HCT116 (cell line): Measurements from ENCODE around the gene ONECUT3. TPM values are rescaled to one million over a fixed set of nuclear protein-coding genes. Genes with fewer than 3 reads are reported as not detected.

Source experiments
- ATAC-seq: fragments of 200-7000 bp; cut with Tn5 transposase; 2 replicates; pipeline ENCODE4 v1.9.1; 2020; ENCODE audit warnings: mild to moderate bottlenecking, moderate library complexity
- BruUV-seq: library from RNA; stranded (reverse); fragments of 400-500 nt; replicated peaks from 2 replicates; lab custom pipeline; 2021; lab: Mats Ljungman, UMichigan
- CTCF ChIA-PET: fragments of 300-600 bp; sonication (Branson Sonifier 250); formaldehyde crosslinking; loops from one replicate; lab custom pipeline; 2021; ENCODE audit warnings: antibody characterized with exemption; lab: Charles Lee
- POLR2A ChIA-PET: fragments of 300-600, 350-600 bp; sonication (Branson Sonifier 250); formaldehyde crosslinking; loops from one replicate; lab custom pipeline; 2021; ENCODE audit warnings: antibody characterized with exemption; lab: Charles Lee
- RAD21 ChIA-PET, 2 experiments: fragments of 300-600 bp; sonication (Branson Sonifier 250); formaldehyde crosslinking; loops; one replicate each; lab custom pipeline; 2023; ENCODE audit warnings: low total read pairs in 2 of 2; ENCODE audit not compliant: uncharacterized antibody in 2 of 2, unreplicated experiment in 2 of 2, low non-redundant PET in 1 of 2; lab: Charles Lee
- DNase-seq: peaks from one replicate; pipeline ENCODE4 v3.0.0-alpha.2; 2010; ENCODE audit warnings: low read depth, low spot score
- H2AFZ ChIP-seq: fragments of 200-600 bp; shearing (Covaris generic), sonication (generic); 2 replicates; pipeline ENCODE4 v1.6.1; 2017; ENCODE audit warnings: low read depth, mixed run types, mixed read lengths, antibody characterized with exemption, low read length; ENCODE audit not compliant: poor library complexity, severe bottlenecking
- H3K27ac ChIP-seq: 2 replicates; pipeline ENCODE4 v1.5.1; 2012; ENCODE audit warnings: low read depth, low read length
- H3K27me3 ChIP-seq: fragments of 200-600 bp; sonication (generic); 2 replicates; pipeline ENCODE4 v1.6.1; 2016; ENCODE audit warnings: mixed run types, low read length, mixed read lengths; ENCODE audit not compliant: insufficient read depth
- H3K36me3 ChIP-seq, 2 experiments: fragments of 200-500 bp in 1 of 2; fragments of 200-600 bp in 1 of 2; sonication (Bioruptor generic) in 1 of 2; sonication (generic) in 1 of 2; 2 replicates each; pipeline versions ENCODE4 v1.5.1 to v1.6.1; 2014 to 2016; ENCODE audit warnings: low read length in 2 of 2, inconsistent platforms in 1 of 2, mixed read lengths in 1 of 2, mixed run types in 1 of 2; ENCODE audit not compliant: insufficient read depth in 2 of 2, control insufficient read depth in 1 of 2
- H3K4me1 ChIP-seq, 2 experiments: fragments of 200-600 bp in 1 of 2; sonication (generic) in 1 of 2; 2 replicates each; pipeline versions ENCODE4 v1.5.1 to v1.6.1; 2012 to 2017; ENCODE audit warnings: low read length in 2 of 2, inconsistent platforms in 1 of 2, mild to moderate bottlenecking in 1 of 2, mixed read lengths in 1 of 2, mixed run types in 1 of 2, moderate library complexity in 1 of 2; ENCODE audit not compliant: insufficient read depth in 2 of 2, control insufficient read depth in 1 of 2
- H3K4me2 ChIP-seq: fragments of 200-600 bp; sonication (generic); 2 replicates; pipeline ENCODE4 v1.6.1; 2017; ENCODE audit warnings: mixed run types, low read length, mixed read lengths
- H3K4me3 ChIP-seq, 2 experiments: fragments of 200-600 bp in 1 of 2; sonication (generic) in 1 of 2; replicated peaks in 1 of 2; 2 replicates each; pipeline ENCODE4 v1.5.1; 2011 to 2016; ENCODE audit warnings: low read length in 2 of 2, control low read depth in 1 of 2, low read depth in 1 of 2, mild to moderate bottlenecking in 1 of 2, mixed read lengths in 1 of 2, mixed run types in 1 of 2
- H3K79me2 ChIP-seq: fragments of 200-600 bp; sonication (generic); 2 replicates; pipeline ENCODE4 v1.6.1; 2017; ENCODE audit warnings: mild to moderate bottlenecking, mixed run types, low read length, moderate library complexity, mixed read lengths; ENCODE audit not compliant: insufficient read depth
- H3K9ac ChIP-seq: fragments of 200-600 bp; sonication (generic); 2 replicates; pipeline ENCODE4 v1.6.1; 2016; ENCODE audit warnings: low read length, mixed read lengths
- H3K9me2 ChIP-seq: fragments of 200-600 bp; sonication (generic), shearing (Covaris generic); 2 replicates; pipeline ENCODE4 v1.6.1; 2017; ENCODE audit warnings: mixed run types, mild to moderate bottlenecking, moderate library complexity; ENCODE audit not compliant: insufficient read depth
- H3K9me3 ChIP-seq, 2 experiments: fragments of 200-500 bp in 1 of 2; fragments of 200-600 bp in 1 of 2; sonication (Bioruptor generic) in 1 of 2; sonication (generic) in 1 of 2; 2 replicates each; pipeline ENCODE4 v1.6.1; 2014 to 2017; ENCODE audit warnings: low read length in 2 of 2, mixed read lengths in 2 of 2, inconsistent platforms in 1 of 2, low read depth in 1 of 2, mild to moderate bottlenecking in 1 of 2, mixed run types in 1 of 2, moderate library complexity in 1 of 2; ENCODE audit not compliant: control insufficient read depth in 1 of 2, insufficient read depth in 1 of 2
- H4K20me1 ChIP-seq: fragments of 200-600 bp; sonication (generic), shearing (Covaris generic); 2 replicates; pipeline ENCODE4 v1.6.1; 2017; ENCODE audit warnings: mixed run types, mild to moderate bottlenecking, moderate library complexity; ENCODE audit not compliant: insufficient read depth
- ATF3 ChIP-seq: IDR thresholded peaks from 2 replicates; pipeline ENCODE4 v1.6.1; 2012
- CBX3 ChIP-seq: IDR thresholded peaks from 2 replicates; pipeline ENCODE4 v1.6.1; 2012; ENCODE audit warnings: low read depth
- ELF1 ChIP-seq: IDR thresholded peaks from 2 replicates; pipeline ENCODE4 v1.6.1; 2012; ENCODE audit warnings: low read depth, borderline replicate concordance
- JUND ChIP-seq: IDR thresholded peaks from 2 replicates; pipeline ENCODE4 v1.6.1; 2012
- POLR2A ChIP-seq: IDR thresholded peaks from 2 replicates; pipeline ENCODE4 v1.7.0; 2011; ENCODE audit warnings: borderline replicate concordance; ENCODE audit not compliant: insufficient read depth, insufficient read length; ENCODE audit errors: extremely low read depth
- POLR2AphosphoS5 ChIP-seq: IDR thresholded peaks from 2 replicates; pipeline ENCODE4 v1.6.1; 2011; ENCODE audit warnings: mild to moderate bottlenecking, low read depth, low read length, moderate library complexity
- RAD21 ChIP-seq: IDR thresholded peaks from 2 replicates; pipeline ENCODE4 v1.6.1; 2012; ENCODE audit warnings: low read depth, mild to moderate bottlenecking
- SIN3A ChIP-seq: IDR thresholded peaks from 2 replicates; pipeline ENCODE4 v1.6.1; 2012; ENCODE audit warnings: low read depth
- SP1 ChIP-seq: IDR thresholded peaks from 2 replicates; pipeline ENCODE4 v1.6.1; 2012; ENCODE audit warnings: low read depth
- SRF ChIP-seq: IDR thresholded peaks from 2 replicates; pipeline ENCODE4 v1.6.1; 2012; ENCODE audit warnings: low read depth
- YY1 ChIP-seq: IDR thresholded peaks from 2 replicates; pipeline ENCODE4 v1.6.1; 2011; ENCODE audit warnings: low read length, low read depth, moderate library complexity, mild to moderate bottlenecking; ENCODE audit not compliant: insufficient replicate concordance; ENCODE audit errors: extremely low read depth
- ZBTB33 ChIP-seq: IDR thresholded peaks from 2 replicates; pipeline ENCODE4 v1.6.1; 2011; ENCODE audit warnings: mild to moderate bottlenecking, low read length, moderate library complexity; ENCODE audit not compliant: insufficient replicate concordance; ENCODE audit errors: extremely low read depth
- ZFX ChIP-seq: fragments of 450-650 bp; IDR thresholded peaks from 2 replicates; pipeline ENCODE4 v1.6.1; 2017
- intact Hi-C: fragments of 100-400 bp; cut with micrococcal nuclease; formaldehyde crosslinking; loops from 2 replicates; pipeline ENCODE4 v1.10.0; 2022
- total RNA-seq: library from RNA; stranded (reverse); gene quantifications from one replicate; pipeline ENCODE4 v1.2.1, GENCODE V29; 2021; ENCODE audit not compliant: unreplicated experiment
- TF ChIP-seq, protein P1 (sequence below): IDR thresholded peaks from 2 replicates; pipeline ENCODE4 v1.6.1; 2012; ENCODE audit warnings: low read depth

ONECUT3 gene
- total RNA-seq, 1 experiment from 2014 or later: 22.1 TPM

GRCh38 chr19:1747285-1748114 lies 5.8 kb upstream of the ONECUT3 start (continued):
- TF ChIP-seq ZBTB33: peak; percentile 53
- no peak; the same call in 1 of the 2 replicates for TF ChIP-seq SRF
- peak; percentile 42; the same call in 1 of the 2 replicates for TF ChIP-seq SIN3A

DNA sequence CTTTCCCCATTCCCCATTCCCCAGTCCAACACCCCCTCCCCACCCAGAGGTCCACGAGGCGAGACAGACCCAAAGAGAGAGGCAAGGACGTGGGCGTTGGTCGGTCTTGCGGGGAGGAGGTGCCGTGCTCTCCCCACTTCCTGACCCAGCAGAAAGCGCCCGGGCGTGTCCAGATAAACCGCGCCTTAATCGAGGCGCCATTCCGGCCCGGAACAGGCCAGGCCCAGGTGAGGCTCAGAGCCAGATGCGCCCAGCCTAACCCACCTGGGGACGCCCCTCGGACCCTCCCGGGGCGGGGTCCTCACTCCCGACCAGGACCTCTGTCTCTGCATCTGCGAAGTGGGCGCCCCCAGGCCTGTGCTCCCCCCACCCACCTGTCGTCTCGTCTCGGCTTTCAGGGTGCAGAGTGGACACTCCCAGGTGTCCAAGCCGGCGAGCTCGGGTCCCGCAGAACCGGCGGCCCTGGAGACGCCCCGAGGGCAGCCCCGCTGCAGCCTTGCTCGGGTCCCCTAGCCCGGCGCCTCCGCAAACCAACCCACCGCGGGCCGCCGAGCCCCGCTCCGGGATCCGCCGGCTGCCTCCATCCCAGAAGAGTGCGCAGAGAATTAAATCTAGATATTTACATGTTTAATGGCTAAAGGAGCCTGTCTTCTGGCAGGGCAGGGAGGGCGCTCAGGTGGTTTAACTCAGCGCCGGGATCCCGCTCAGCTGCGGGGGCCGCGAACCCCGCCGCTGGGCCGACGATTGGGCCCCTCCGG lies 5.0 kb upstream of the ONECUT3 start:
- Histone ChIP-seq H3K9ac (peak overlapping the region; percentile 98), H2AFZ (no peak overlapping the region), H3K79me2 (peaks cover 27% of the 10 kb centered on the region; the same call in 1 of the 2 replicates), H4K20me1 (no peaks in the 10 kb centered on the region), H3K27ac (peak overlapping the region; percentile 100), H3K4me1 (peaks cover 40 to 85% of the 10 kb centered on the region in 2 experiments), H3K4me2 (peak overlapping the region; percentile 86), H3K9me3 (no peaks in the 10 kb centered on the region), H3K9me2 (no peaks in the 10 kb centered on the region), H3K4me3 (peak overlapping the region; percentile 67 to 78), H3K36me3 (no peaks in the 10 kb centered on the region), H3K27me3 (no peaks in the 10 kb centered on the region)
- CTCF ChIA-PET: interaction anchor here (1.3 to 1.9 kb wide), 3 partner anchors 19 to 76 kb away, joined by 3 to 11 read pairs (median 5); no protein-coding TSS in a partner anchor
- TSS peak; percentile 90 for BruUV-seq
- intact Hi-C loops: loop anchor here (5.0 kb wide), 1 partner anchor 76 kb away; no protein-coding TSS in a partner anchor
- DNase-seq: no peak
- peak; percentile 51 for ATAC-seq
- RAD21 ChIA-PET: no interaction called here
- POLR2A ChIA-PET: interaction anchor here (0.8 to 1.6 kb wide), 5 partner anchors 10 to 479 kb away, joined by 3 to 4 read pairs (median 3); partner anchors contain the start of genes CIRBP and TCF3
- TF ChIP-seq ATF3 (no peak), SP1 (peak; percentile 20), ELF1 (no peak), YY1 (peak; percentile 69), RAD21 (no peak), ZFX (peak; percentile 46; the same call in 1 of the 2 replicates), POLR2AphosphoS5 (peak; percentile 73), JUND (no peak; the same call in 1 of the 2 replicates), SRF (no peak), POLR2A (peak; percentile 58), CBX3 (no peak), ZBTB33 (no peak)
- TF ChIP-seq, protein P1, sequence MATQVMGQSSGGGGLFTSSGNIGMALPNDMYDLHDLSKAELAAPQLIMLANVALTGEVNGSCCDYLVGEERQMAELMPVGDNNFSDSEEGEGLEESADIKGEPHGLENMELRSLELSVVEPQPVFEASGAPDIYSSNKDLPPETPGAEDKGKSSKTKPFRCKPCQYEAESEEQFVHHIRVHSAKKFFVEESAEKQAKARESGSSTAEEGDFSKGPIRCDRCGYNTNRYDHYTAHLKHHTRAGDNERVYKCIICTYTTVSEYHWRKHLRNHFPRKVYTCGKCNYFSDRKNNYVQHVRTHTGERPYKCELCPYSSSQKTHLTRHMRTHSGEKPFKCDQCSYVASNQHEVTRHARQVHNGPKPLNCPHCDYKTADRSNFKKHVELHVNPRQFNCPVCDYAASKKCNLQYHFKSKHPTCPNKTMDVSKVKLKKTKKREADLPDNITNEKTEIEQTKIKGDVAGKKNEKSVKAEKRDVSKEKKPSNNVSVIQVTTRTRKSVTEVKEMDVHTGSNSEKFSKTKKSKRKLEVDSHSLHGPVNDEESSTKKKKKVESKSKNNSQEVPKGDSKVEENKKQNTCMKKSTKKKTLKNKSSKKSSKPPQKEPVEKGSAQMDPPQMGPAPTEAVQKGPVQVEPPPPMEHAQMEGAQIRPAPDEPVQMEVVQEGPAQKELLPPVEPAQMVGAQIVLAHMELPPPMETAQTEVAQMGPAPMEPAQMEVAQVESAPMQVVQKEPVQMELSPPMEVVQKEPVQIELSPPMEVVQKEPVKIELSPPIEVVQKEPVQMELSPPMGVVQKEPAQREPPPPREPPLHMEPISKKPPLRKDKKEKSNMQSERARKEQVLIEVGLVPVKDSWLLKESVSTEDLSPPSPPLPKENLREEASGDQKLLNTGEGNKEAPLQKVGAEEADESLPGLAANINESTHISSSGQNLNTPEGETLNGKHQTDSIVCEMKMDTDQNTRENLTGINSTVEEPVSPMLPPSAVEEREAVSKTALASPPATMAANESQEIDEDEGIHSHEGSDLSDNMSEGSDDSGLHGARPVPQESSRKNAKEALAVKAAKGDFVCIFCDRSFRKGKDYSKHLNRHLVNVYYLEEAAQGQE: no peak
